Stimulated activated CD4-positive, alpha-beta T cell treated with anti-CD3 and anti-CD28 coated beads, Interleukin-4, amount 100 ng/mL, for 1 hour (primary cell): ENCODE data around the gene IRF5.

Experiments
- DNase-seq: peaks from one replicate; pipeline ENCODE4 v3.0.0-alpha.2; 2020

Gene IRF5, protein sequence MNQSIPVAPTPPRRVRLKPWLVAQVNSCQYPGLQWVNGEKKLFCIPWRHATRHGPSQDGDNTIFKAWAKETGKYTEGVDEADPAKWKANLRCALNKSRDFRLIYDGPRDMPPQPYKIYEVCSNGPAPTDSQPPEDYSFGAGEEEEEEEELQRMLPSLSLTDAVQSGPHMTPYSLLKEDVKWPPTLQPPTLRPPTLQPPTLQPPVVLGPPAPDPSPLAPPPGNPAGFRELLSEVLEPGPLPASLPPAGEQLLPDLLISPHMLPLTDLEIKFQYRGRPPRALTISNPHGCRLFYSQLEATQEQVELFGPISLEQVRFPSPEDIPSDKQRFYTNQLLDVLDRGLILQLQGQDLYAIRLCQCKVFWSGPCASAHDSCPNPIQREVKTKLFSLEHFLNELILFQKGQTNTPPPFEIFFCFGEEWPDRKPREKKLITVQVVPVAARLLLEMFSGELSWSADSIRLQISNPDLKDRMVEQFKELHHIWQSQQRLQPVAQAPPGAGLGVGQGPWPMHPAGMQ

GRCh38 chr7:128937647-128938543 lies at the start of gene IRF5:
Gene IRF5, plus strand, starts transcription at chr7:128937927. Its CDS starts 4,155 bp downstream, at chr7:128942082.
- DNase-seq = no peak

DNA sequence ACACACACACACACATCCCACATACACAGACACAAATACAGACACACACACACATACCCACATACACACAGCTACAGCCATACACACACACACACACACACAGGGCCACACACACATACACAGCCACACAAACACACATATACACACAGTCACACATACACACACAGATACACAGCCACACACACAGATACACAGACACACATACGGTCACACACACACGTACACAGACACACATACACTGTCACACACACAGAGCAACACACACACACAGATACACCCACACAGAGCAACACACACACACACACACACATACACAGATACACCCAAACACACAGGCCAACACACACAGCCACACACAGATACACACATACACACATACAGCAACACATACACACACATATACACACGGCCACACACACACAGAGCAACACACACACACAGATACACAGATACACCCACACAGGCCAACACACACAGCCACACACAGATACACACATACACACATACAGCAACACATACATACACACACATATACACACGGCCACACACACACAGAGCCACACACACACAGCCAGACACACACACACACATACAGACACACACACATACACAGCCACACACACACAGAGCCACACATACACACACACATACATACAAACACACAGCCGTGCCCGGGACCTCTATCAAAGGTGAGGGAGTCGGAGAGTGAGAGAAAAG lies 49.5 kb upstream of the IRF5 start:
- DNase-seq = no peak

GRCh38 chr7:128888756-128889095 lies 49.0 kb upstream of the IRF5 start:
- no peak for DNase-seq

GRCh38 chr7:128889121-128889520 lies 48.6 kb upstream of the IRF5 start:
- no peak for DNase-seq

DNA sequence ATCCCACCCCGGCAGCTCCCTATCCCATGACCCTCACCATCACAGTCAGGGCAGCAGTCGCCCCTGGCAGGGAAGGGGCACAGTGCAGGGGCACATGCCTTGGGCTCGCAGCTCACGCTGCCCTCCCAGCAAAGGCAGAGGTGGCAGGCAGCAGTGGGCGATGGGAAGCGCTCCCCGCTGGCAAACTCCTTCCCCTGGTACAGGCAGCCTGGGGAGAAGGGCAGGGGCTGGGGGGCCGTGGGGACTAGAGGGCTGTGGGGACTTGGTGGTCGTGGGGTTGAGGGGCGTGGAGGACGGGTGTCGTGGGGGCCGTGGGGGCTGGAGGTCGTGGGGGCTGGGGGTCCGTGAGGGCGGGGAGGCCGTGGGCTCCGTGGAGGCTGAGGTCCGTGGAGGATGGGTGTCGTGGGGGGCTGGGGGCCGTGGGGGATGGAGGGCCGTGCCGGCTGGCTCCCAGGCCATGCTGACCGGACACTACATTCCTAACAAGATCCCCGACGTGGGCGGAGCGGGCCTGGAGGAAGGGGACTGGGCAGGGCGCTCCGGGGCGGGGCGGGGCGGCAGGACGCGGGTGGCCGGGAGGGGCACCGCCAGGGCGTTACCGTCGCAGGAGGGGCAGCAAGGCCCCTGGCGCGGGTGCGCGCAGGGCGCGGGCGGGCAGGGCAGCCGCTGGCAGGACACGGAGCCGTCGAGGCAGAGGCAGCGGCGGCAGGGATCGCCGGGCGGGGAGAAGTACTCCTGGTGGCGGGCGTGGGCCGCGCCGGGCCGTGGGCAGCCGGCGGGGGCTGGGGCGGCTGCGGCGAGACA lies 47.2 kb upstream of the IRF5 start:
- no peak for DNase-seq

DNA sequence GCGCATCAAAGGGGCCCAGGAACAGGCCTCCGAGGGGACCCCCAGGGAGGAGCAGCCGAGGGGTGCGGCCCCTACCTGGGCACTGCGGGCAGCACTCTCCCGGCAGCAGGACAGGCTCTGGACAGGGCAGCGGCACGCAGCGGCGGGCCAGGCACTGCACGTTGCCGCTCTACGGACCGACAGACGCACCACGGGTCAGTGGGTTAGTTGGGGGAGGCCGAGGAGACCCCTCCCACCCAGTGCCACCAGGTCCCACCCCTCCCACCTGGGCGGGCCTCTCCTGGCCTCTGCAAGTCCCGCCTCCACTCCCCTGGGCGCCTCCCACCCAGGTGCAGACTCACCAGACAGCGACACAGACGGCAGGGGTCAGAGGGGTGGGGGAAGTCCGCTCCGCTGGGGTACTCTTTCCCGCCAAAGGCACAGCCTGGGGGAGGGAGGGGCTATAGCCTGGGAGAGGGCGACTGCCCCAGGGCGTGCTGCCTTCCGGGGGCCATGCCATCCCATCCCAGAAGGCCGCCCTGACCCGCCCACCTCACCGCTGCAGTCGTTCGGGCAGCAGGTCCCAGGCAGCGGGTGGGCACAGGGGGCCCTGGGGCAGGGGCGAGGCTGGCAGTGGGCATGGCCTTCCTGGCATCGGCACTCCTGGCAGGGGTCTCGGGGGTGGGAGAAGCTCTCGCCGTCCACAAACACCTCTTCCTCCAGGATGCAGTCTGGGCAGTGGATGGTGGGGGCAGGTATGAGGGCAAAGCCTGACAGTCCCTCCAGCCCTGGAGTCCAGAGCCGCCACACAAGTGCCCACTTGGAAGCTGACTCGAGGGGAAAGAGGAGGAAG lies 46.4 kb upstream of the IRF5 start:
- peak; percentile 37 for DNase-seq

DNA sequence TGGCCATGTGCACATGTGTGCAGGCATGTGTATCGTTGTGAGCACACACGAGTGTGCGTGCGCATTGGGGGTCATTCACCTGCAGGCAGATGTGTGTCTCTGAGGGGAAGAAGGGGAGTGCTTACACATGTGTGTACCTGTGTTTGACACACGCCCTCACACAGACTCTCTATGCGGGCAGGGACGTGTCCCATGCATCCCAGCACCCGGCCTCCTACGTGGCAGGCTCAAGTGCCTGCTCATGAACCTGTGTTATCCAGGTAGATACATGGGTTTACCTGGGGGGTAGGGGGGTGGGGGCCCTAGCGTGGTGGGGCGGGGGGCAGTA lies 45.8 kb upstream of the IRF5 start:
- no peak for DNase-seq

GRCh38 chr7:128892521-128893250 lies 45.0 kb upstream of the IRF5 start:
- DNase-seq = no peak

- no peak for DNase-seq
These were observed 44.3 kb upstream of the IRF5 start for GRCh38 chr7:128893251-128894100.

DNA sequence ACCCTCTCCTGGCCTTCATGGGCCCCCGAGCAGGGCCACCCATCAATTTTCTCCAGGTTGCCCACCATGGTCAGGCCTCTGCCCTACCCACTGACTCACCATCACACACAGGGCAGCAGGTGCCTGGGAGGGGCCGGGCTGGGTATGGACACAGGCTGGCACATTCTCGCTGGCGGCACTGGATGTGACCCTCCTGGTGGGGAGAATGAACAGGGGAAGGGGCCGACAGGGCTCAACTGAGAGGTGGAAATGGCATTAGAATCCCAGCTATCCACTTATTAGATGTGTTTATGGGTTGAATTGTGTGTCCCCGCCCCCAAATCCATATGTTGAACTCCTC lies 43.7 kb upstream of the IRF5 start:
- DNase-seq = no peak

DNA sequence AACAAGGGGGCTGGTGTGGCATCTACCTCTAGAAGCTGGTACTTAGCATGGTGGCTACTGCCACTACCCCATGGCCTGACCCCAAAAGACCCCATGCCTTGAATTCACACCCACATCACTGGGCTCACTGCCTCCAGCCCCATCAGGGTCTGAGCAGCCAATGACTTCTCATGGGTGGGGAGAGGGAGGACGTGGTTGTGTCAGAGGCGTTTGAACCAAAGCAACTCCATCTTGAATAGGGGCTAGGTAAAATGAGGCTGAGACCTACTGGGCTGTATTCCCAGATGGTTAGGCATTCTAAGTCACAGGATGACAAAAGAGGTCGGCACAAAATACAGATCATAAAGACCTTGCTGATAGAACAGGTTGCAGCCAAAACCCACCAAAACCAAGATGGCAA lies 42.4 kb upstream of the IRF5 start:
- no peak for DNase-seq

- no peak for DNase-seq
These were observed 38.3 kb upstream of the IRF5 start for GRCh38 chr7:128899392-128899791.

GRCh38 chr7:128900237-128900636 lies 37.5 kb upstream of the IRF5 start:
- DNase-seq = no peak

DNA sequence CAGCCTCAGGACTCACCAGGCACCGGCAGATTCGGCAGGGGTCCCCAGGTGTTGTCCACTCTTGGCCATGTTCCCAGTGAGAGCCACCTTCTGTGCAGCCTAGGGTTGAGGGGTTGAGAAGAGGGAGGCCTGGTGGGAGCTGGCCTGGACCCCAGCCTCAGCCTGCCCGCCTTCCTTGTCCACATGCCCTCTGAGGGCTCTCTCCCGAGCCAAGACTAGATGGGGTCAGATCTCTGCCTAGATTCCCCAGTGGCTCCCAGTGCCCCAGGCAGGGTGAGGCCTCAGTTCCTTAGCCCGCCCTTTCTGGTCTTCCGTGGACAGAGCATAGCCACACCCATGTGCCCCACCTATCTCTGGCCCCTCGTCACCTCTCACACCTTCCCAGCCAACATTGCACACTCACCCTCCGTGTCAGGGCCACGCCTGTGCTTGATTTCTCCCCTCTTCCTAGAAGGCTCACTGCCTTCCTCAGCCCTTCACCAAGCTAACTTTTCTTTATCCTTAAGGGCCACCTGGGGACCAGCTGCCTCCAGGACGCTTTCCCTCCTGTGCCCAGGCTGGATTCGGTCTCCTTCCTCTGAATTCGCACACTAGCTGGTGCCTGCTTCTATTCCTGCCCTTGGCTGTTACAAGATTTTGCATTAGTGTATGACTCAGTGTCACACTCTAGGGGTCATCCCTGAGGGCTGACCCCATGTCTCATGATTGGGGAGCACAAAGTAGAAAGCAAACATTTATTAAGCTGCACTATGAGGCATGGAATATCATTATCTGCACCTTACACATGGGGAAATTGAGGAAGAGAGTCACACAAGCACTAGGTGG lies 34.8 kb upstream of the IRF5 start:
- DNase-seq = no peak

DNA sequence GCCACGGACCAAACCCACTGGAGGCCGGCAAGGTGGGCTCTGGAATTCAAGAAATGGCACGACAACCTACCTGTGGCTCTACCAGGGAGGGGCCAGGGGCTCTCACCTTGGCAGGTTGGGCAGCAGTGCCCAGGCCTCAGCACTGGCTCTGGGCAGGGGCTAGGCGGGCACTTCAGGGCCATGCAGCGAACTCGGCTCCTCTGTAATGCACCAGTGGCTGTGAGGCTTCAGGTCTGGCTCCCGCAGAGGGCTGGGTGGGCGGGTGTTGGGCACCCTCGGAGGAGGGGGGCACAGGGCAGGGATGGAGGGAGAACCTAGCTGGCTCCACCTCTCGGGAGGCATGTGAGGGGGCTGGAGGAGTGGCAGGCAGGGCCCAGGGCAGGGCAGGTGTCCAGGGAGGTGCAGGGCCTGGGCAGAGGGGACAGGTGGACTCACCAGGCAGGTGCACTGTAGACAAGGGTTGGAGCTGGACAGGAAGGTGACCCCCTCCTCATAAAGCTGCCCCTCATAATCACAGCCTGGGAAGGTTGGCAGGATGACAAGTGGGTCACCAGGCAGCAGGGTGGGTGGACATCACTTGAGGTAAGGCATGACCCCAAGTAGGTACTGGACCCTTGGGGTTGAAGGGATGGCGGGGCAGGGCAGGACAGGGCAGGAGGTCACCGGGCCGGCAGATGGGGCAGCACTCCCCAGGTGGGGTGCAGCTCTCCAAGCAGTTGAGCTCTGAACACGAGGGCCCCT lies 33.9 kb upstream of the IRF5 start:
- no peak for DNase-seq

GRCh38 chr7:128904381-128905197 lies 33.1 kb upstream of the IRF5 start:
- DNase-seq = no peak

DNA sequence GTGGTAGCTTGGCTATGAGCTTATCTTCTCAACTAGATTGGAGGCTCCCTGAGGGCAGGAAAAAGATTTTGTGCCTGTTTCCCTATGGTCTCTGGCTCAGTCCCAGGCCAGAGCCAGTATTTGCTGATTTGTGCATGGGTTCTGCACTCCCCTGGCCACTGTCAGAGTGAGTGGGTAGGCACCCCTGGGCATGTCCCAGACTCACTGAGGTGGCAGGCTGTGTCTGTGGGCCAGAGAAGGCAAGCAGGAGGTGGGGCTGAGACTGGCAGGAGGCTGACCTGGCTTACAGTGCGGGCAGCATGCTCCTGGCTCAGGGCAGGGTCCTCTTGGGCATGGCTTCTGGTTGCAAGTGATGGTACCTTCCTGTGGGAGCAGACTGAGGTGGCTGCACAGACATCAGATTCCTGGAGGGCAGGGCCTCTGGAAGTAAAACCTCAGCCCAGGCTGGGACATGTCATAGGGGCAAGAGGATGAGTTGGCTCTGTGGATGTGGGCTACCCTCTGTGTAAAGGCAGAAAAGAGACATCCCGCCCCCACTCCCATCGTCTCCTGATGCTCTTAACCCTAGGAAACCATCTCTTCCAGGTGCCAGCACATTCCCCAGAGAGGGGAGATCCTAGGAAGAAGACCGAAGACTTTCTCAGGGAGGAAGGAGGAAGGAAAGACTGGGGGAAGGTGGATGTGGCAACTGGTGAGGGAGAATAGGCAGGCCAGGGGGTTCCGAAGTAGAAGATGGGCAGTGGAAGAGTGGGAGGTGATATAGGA lies 31.5 kb upstream of the IRF5 start:
- DNase-seq = no peak
